GM18499 (cell line): ENCODE results near the gene LIMS2.

ENCODE experiments used
- ATAC-seq: cut with Tn5 transposase; IDR thresholded peaks from one replicate; pipeline ENCODE4 v1.9.1; 2021; ENCODE audit warnings: moderate number of reproducible peaks; ENCODE audit not compliant: insufficient read depth, unreplicated experiment

LIMS2 gene

DNA sequence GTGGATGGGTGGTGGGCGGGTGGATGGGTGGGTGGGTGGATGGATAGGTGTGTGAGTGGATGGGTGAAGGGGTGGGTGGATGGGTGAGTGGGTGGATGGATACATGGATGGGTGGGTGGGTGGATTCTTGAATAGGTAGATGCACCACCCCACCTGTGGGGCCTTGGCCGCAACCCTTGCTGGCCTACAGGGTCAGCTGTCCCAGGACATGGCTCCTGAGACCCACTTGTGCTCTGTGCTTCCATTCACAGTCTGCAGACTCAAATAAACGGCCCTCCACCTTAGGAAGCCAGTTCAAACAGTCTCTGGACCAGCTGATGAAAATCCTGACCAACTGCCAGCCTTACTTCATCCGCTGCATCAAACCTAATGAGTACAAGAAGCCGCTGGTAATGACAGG is 85.5 kb downstream of the LIMS2 start:
- no peak for ATAC-seq

DNA sequence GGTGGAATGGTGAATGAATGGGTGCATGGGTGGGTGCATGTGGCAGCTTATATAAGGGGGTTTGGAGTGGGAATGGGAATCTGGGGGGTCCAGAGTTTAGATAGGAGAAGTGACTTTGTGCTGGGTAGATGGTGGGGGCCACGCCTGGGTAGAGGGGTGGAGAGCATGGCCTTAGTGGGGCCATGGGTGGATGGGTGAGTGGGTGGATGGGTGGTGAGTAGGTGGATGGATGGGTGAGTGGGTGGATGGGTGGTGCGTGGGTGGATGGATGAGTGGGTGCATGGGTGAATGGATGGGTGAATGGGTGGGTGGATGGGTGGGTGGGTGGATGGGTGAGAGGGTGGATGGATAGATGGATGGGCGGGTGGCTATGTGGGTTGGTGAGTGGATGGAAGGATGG is 86.0 kb downstream of the LIMS2 start:
- ATAC-seq, result no peak
